Measurements from ENCODE around the gene OCA2. TPM values are rescaled to one million over a fixed set of nuclear protein-coding genes. Genes with fewer than 3 reads are reported as not detected.
"Not testable (repeated sequence)": the region's sequence is repeated elsewhere in the genome, so short reads cannot be mapped to it uniquely, and the experiment has no call there.

OCA2 gene
- polyA plus RNA-seq, 3 donors, result not detected

GRCh38 chr15:27722102-27722501 is 377.0 kb downstream of the OCA2 start:
- H3K4me1 ChIP-seq (ENCODE audit: control insufficient read depth in 1 of 2, insufficient read depth in 2 of 2, low read length in 2 of 2), result no peaks in the 10 kb centered on the region
- no peak overlapping the region for H3K9ac ChIP-seq (ENCODE audit: insufficient read depth, low read length, poor library complexity, severe bottlenecking)
- no peaks in the 10 kb centered on the region for H3K36me3 Mint-ChIP-seq
- intact Hi-C loops (cut with micrococcal nuclease), result no loop called here
- no peak for TF ChIP-seq CTCF (IDR thresholded peaks at IDR 0.05)
- H3K4me2 ChIP-seq (replicated peaks; ENCODE audit: extremely low read depth, low read length, poor library complexity, severe bottlenecking), result no peak overlapping the region
- WGBS (ENCODE audit: insufficient coverage), result 89% methylated on average over 2 of the region's 9 CpGs
- no peaks in the 10 kb centered on the region for H3K27me3 Mint-ChIP-seq (ENCODE audit: low read depth in 3 of 3)
- DNase-seq, result no peak
- H3K79me2 ChIP-seq (ENCODE audit: insufficient read depth, low read length), result no peaks in the 10 kb centered on the region
- H3K4me3 Mint-ChIP-seq, result no peak overlapping the region
- no peak overlapping the region for H2AFZ ChIP-seq (ENCODE audit: insufficient read depth, low read depth, low read length, poor library complexity, severe bottlenecking)
- no peaks in the 10 kb centered on the region for H3K36me3 ChIP-seq (replicated peaks in 1 of 2; ENCODE audit: control insufficient read depth in 1 of 2, insufficient read depth in 2 of 2, low read length in 2 of 2)
- H3K27ac Mint-ChIP-seq, result no peak overlapping the region
- H3K9me3 Mint-ChIP-seq, result peaks cover 6 to 36% (median 26%) of the 10 kb centered on the region in 7 donors
- H4K20me1 ChIP-seq (ENCODE audit: insufficient read depth, low read length), result no peaks in the 10 kb centered on the region
- H3K4me3 ChIP-seq (replicated peaks in 1 of 3; ENCODE audit: low read depth in 2 of 3, low read length in 3 of 3), result no peak overlapping the region
- H3K27me3 ChIP-seq (ENCODE audit: control insufficient read depth in 2 of 2, insufficient read depth in 2 of 2, low read length in 2 of 2), result no peaks in the 10 kb centered on the region
- peaks cover 53 to 63% of the 10 kb centered on the region in 2 donors for H3K9me3 ChIP-seq (replicated peaks in 1 of 2; ENCODE audit: control insufficient read depth in 1 of 2, insufficient read depth in 1 of 2, low read length in 2 of 2)
- H3K4me1 Mint-ChIP-seq, result no peaks in the 10 kb centered on the region
- no peak overlapping the region for H3K27ac ChIP-seq (ENCODE audit: low read depth in 1 of 2, low read length in 2 of 2)

DNA sequence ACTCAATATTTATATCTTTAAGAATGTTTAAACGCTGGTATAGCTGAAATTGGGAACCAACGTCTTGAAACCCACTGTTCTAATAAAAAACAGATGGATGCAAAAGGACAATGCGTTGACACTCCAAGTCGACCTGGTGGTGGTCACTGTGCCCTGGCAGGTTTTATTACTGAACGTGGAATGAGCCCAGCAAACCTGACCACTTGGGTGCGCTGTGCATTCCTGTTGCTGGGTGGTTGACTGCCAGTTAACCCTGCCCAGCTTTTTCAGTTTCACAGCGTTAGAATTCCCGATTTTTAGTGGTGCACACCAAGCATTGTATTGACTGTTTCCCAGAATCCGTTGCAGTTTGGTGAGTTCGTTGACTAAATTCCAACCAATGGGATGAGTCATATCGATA is 384.4 kb downstream of the OCA2 start:
- Histone ChIP-seq H3K4me3 (replicated peaks in 1 of 3; ENCODE audit: low read depth in 2 of 3, low read length in 3 of 3) (no peak overlapping the region), H3K4me1 (ENCODE audit: control insufficient read depth in 1 of 2, insufficient read depth in 2 of 2, low read length in 2 of 2) (no peaks in the 10 kb centered on the region), H3K27ac (ENCODE audit: low read depth in 1 of 2, low read length in 2 of 2) (no peak overlapping the region), H4K20me1 (ENCODE audit: insufficient read depth, low read length) (no peaks in the 10 kb centered on the region), H3K27me3 (ENCODE audit: control insufficient read depth in 2 of 2, insufficient read depth in 2 of 2, low read length in 2 of 2) (no peaks in the 10 kb centered on the region), H3K9me3 (replicated peaks in 1 of 2; ENCODE audit: control insufficient read depth in 1 of 2, insufficient read depth in 1 of 2, low read length in 2 of 2) (peaks cover 35 to 68% of the 10 kb centered on the region in 2 donors), H3K36me3 (replicated peaks in 1 of 2; ENCODE audit: control insufficient read depth in 1 of 2, insufficient read depth in 2 of 2, low read length in 2 of 2) (no peaks in the 10 kb centered on the region), H3K79me2 (ENCODE audit: insufficient read depth, low read length) (no peaks in the 10 kb centered on the region), H2AFZ (ENCODE audit: insufficient read depth, low read depth, low read length, poor library complexity, severe bottlenecking) (no peak overlapping the region), H3K9ac (ENCODE audit: insufficient read depth, low read length, poor library complexity, severe bottlenecking) (no peak overlapping the region), H3K4me2 (replicated peaks; ENCODE audit: extremely low read depth, low read length, poor library complexity, severe bottlenecking) (no peak overlapping the region)
- Mint-ChIP-seq H3K4me1 (no peaks in the 10 kb centered on the region), H3K9me3 (peaks cover 12 to 25% (median 15%) of the 10 kb centered on the region in 7 donors), H3K27me3 (ENCODE audit: low read depth in 3 of 3) (peaks cover 0 to 1% (median 1%) of the 10 kb centered on the region in 3 donors), H3K4me3 (no peak overlapping the region), H3K36me3 (no peaks in the 10 kb centered on the region), H3K27ac (no peak overlapping the region)
- 87% methylated on average over 10 of the region's 11 CpGs for WGBS (ENCODE audit: insufficient coverage)
- intact Hi-C loops (cut with micrococcal nuclease), result no loop called here
- DNase-seq, result no peak
- TF ChIP-seq CTCF (IDR thresholded peaks at IDR 0.05), result no peak

DNA sequence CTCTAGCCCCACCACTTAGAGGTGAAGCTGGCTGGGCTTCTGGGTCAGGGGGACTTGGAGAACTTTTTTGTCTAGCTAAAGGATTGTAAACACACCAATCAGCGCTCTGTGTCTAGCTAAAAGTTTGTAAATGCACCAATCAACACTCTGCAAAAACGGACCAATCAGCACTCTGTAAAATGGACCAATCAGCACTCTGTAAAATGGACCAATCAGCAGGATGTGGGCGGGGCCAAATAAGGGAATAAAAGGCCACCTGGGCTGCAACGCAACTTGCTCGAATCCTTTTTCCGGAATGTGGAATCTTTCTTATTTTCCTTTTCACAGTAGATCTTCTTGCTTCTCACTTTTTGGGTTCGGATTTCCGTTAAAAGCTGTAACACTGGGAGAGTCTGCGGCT is 385.3 kb downstream of the OCA2 start:
- H3K9me3 Mint-ChIP-seq, result peaks cover 12 to 27% (median 17%) of the 10 kb centered on the region in 7 donors
- intact Hi-C loops (cut with micrococcal nuclease); DNase-seq; H3K27ac ChIP-seq (ENCODE audit: low read depth in 1 of 2, low read length in 2 of 2); H3K27me3 Mint-ChIP-seq (ENCODE audit: low read depth in 3 of 3); H3K4me3 Mint-ChIP-seq; H3K27me3 ChIP-seq (ENCODE audit: control insufficient read depth in 2 of 2, insufficient read depth in 2 of 2, low read length in 2 of 2); H3K4me2 ChIP-seq (replicated peaks; ENCODE audit: extremely low read depth, low read length, poor library complexity, severe bottlenecking); H3K9ac ChIP-seq (ENCODE audit: insufficient read depth, low read length, poor library complexity, severe bottlenecking); H3K4me3 ChIP-seq (replicated peaks in 1 of 3; ENCODE audit: low read depth in 2 of 3, low read length in 3 of 3); H4K20me1 ChIP-seq (ENCODE audit: insufficient read depth, low read length); H3K4me1 Mint-ChIP-seq; H3K79me2 ChIP-seq (ENCODE audit: insufficient read depth, low read length); H2AFZ ChIP-seq (ENCODE audit: insufficient read depth, low read depth, low read length, poor library complexity, severe bottlenecking); H3K36me3 ChIP-seq (replicated peaks in 1 of 2; ENCODE audit: control insufficient read depth in 1 of 2, insufficient read depth in 2 of 2, low read length in 2 of 2); H3K4me1 ChIP-seq (ENCODE audit: control insufficient read depth in 1 of 2, insufficient read depth in 2 of 2, low read length in 2 of 2); H3K27ac Mint-ChIP-seq; H3K36me3 Mint-ChIP-seq: not testable (repeated sequence)
- 75% methylated on average over 9 of the region's 9 CpGs for WGBS (ENCODE audit: insufficient coverage)
- peaks cover 28 to 62% of the 10 kb centered on the region in 2 donors for H3K9me3 ChIP-seq (replicated peaks in 1 of 2; ENCODE audit: control insufficient read depth in 1 of 2, insufficient read depth in 1 of 2, low read length in 2 of 2)
